ENCODE data around the gene TESK2.

The TESK2 gene

DNA sequence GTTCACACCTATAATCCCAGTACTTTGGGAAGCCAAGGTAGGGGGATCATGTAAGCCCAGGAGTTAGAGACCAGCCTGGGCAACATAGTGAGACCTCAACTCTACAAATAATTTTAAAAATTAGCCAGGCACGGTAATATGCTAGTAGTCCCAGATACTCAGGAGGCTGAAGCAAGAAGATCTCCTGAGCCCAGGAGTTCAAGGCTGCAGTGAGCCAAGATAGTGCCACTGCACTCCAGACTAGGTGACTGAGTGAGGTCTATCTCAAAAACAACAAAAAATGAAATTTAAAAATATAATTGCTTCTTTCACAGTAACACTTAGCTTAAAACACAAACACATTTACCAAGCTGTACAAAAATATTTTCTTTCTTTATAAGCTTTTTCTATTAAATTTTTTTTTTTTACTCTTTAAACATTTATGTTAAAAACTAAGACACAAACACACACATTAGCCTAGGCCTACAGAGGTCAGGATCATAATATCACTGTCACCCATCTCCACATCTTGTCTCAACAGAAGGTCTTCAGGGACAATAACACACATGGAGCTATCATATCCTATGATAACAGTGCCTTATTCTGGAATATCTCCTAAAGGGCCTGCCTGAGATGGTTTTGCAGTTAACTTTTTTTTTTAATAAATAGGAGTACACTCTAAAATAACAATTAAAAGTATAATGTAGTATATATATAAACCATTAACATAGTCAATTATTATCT lies 43.9 kb downstream of the TESK2 start:
- TF ChIP-seq JUND (IDR thresholded peaks at IDR 0.05; ENCODE audit: low read depth) = no peak
- in situ Hi-C loops (cut with HindIII; ENCODE audit: low pct_unique_long_range_greater_than_20kb, low sequenced_read_pairs) = no loop called here
- DNase-seq (ENCODE audit: low read depth in 1 of 2, low spot score in 1 of 2) = no peak

DNA sequence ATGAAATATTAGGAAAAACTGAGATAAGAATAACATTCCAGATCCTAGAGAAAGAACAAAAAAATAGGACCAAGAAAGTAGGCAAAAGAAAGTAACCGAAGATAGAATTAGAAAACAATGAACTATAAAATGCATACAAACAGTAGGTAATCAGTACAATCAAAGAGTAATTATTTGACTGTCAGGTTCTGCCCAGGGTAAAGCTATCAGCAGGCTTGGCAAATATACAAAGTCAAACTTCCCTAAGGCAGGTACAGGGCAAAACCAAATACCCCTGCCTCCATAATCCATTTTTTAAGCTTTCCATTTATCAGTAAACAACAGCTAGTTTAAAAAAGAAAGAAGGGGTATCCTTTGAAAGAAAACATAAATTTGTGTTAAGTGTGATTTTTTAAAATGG lies 44.4 kb downstream of the TESK2 start:
- DNase-seq (ENCODE audit: low read depth in 1 of 2, low spot score in 1 of 2) = peak in 1 of 2 experiments; percentile 27
- no peak for TF ChIP-seq JUND (IDR thresholded peaks at IDR 0.05; ENCODE audit: low read depth)
- in situ Hi-C loops (cut with HindIII; ENCODE audit: low pct_unique_long_range_greater_than_20kb, low sequenced_read_pairs) = no loop called here

DNA sequence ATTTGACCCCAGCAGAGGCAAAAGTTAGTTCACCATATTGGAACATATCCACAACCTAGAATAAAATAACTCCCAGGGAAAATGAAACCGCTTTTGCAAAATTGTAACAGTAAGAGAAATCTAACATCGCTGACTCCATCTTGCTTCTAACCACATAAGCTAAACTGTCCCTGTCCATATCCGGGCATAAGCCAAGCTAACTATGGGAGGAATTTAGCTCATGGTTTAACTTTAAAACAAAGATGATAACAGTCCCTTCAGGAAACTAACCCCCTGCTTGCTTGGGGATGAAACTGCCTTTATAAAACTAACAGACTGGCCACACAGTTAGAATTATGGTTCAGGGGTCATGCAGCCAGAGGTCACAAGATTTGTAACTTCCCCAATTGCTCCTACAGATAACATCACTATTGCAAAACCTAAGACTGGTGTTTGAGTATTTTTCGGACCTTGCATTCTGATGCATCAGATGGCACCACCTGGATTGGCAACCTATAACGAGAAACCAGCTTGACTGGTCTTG lies 46.3 kb downstream of the TESK2 start:
- peak in 1 of 2 experiments; percentile 83 for DNase-seq (ENCODE audit: low read depth in 1 of 2, low spot score in 1 of 2)
- TF ChIP-seq JUND (IDR thresholded peaks at IDR 0.05; ENCODE audit: low read depth) = 0 out of 2 replicates have a peak, but pooled peaks have one; percentile 34
- in situ Hi-C loops (cut with HindIII; ENCODE audit: low pct_unique_long_range_greater_than_20kb, low sequenced_read_pairs) = no loop called here

DNA sequence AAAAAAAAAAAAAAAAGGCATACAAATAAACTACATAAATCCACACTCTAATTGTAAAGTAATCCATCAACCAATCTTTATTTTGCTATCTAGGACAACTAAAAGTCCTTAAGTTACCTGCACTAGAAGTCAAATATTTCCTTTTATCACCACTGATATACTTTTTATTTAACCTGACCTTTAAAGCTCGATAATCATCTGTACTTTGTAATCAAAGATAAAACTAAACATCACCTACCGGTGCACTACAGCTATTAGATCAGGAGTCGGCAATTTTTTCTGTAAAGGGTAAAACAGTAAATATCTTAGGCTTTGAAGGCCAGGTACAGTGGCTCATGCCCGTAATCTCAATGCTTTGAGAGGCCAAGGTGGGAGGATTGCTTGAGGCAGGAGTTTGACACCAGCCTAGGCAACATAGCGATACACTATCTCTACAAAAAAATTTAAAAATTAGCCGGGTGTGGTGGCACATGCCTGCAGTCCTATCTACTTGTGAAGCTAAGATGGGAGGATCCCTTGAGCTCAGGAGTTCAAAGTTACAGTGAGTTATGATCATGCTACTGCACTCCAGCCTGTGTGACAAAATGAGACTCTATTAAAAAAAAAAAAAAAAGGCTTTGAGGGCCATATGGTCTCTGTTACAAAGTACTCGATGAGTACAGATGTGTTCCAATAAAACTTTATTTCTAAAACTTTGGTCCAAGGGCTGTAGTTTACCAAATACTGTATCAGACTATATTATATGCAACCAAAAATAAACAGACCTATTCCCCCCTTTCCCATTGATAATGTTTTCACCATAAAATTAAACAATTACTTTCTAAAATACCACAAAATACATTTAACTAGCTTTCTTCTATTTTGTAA lies 47.1 kb downstream of the TESK2 start:
- no peak for DNase-seq (ENCODE audit: low read depth in 1 of 2, low spot score in 1 of 2)
- no peak for TF ChIP-seq JUND (IDR thresholded peaks at IDR 0.05; ENCODE audit: low read depth)
- in situ Hi-C loops (cut with HindIII; ENCODE audit: low pct_unique_long_range_greater_than_20kb, low sequenced_read_pairs) = no loop called here

DNA sequence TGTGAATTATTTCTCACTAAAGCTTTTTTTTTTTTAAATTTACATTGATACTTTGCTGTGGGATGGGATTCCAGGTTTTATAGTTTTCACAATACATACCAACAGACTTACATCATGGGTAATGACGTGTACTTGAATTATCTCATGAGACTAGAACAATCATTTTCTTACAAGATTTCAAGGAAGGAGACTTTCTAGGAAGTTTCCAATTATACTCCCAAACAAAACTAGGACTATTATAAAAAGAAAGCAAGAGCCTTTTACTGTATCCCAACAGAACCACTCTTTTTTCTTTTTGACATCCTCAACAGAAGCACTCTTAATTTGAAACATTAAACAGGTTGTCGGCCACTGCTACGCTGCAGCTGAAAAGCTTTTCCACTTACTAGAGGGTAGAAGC lies 48.7 kb downstream of the TESK2 start:
- in situ Hi-C loops (cut with HindIII; ENCODE audit: low pct_unique_long_range_greater_than_20kb, low sequenced_read_pairs) = no loop called here
- no peak for TF ChIP-seq JUND (IDR thresholded peaks at IDR 0.05; ENCODE audit: low read depth)
- no peak for DNase-seq (ENCODE audit: low read depth in 1 of 2, low spot score in 1 of 2)

DNA sequence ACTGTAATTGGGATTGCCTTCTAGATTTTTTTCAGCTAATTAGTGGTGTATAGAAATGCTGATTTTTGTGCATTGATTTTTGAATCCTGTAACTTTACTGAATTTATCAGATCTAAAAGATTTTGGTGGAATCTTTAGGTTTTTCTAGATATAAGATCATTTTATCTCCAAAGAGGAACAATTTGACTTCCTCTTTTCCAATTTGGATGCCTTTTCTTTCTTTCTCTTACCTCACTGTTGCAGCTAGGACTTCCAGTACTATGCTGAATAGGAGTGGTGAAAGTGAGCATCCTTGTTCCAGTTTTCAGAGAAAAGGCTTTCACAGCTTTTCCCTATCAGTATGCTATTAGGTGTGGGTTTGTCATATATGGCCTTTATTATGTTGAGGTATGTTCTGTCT lies 53.6 kb downstream of the TESK2 start:
- DNase-seq (ENCODE audit: low read depth in 1 of 2, low spot score in 1 of 2) = no peak
- TF ChIP-seq JUND (IDR thresholded peaks at IDR 0.05; ENCODE audit: low read depth) = no peak
- in situ Hi-C loops (cut with HindIII; ENCODE audit: low pct_unique_long_range_greater_than_20kb, low sequenced_read_pairs) = no loop called here

DNA sequence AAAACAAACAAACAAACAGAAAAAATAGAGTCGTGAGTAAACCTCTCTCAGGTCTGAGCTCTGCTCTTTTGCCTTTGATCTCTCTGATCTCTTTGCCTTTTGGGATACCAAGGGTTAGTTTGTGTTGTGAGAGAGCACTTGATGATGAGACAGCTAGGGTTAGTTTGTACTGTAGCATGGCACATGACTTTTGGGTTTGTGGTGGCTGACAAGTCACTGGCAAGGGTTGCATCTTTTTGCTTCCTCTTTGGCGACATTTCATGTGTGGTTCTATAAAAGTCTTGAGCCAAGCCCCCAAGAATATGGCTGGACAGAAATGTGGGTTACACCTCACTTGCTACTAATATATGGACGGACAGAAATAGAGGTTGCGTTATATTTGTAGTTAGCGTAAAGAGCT lies 60.5 kb downstream of the TESK2 start:
- in situ Hi-C loops (cut with HindIII; ENCODE audit: low pct_unique_long_range_greater_than_20kb, low sequenced_read_pairs) = no loop called here
- no peak for DNase-seq (ENCODE audit: low read depth in 1 of 2, low spot score in 1 of 2)
- no peak for TF ChIP-seq JUND (IDR thresholded peaks at IDR 0.05; ENCODE audit: low read depth)

DNA sequence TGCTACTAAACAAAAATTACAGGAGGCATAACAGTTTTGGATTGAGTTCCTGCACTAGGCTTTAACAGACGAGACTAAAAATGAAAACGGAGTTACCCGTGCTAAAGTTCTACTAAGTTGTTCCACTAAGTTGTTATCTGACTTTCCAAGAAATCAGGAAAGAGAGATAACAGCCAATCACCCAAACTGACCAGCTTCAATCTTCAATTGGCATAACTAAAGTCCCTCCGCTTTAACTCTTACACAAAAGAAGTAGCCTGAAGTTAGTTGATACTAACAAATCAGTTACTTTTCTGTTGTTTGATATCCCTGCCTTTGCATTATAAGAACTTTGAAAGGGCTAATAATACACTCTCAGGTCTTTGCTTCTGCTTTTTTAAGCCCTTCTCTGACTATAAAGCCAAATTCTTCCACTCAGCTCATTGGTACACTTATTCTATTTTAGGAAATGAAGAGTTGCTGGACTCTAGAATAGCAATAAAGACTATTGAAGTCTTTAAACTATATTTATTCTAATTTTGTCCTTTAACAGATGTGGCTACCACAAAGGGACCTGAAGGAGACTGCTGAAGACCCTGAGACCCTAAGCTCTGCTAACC lies 61.3 kb downstream of the TESK2 start:
- in situ Hi-C loops (cut with HindIII; ENCODE audit: low pct_unique_long_range_greater_than_20kb, low sequenced_read_pairs) = no loop called here
- no peak for DNase-seq (ENCODE audit: low read depth in 1 of 2, low spot score in 1 of 2)
- no peak for TF ChIP-seq JUND (IDR thresholded peaks at IDR 0.05; ENCODE audit: low read depth)

DNA sequence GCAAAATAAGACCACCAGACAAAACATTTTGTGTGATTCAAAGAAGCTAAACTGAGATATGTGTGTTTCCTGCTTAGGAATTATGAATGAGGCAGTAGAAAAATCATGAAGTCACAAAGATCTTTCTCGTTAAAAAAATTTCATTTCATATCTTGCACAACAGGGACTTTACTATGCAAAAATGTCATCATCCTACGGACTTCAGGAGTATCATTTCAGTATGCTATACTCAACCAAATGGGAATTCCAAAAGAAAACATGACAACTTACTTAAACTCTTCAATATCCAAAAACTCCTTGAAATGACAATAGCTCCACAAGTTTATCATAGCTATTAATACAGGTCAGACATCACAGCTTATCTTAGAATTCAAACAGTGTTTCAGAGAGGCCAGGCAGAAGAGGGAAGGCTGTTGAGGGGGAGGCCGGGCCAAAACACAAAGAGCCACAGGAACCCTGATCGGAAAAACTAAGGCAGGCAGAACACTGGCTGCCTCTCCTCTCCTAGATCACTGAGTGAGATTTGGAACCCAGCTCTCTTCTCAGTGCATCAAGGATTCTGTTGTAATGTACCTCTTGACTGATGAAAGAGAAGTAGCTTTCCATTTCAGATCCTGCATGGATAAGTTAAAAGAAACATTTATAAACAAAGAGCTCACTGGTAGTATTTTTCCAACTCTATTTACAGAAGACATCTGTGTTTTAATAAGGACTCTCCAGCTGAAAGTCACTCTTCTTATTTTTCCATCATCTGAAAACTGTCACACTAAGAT lies 66.9 kb downstream of the TESK2 start:
- TF ChIP-seq JUND (IDR thresholded peaks at IDR 0.05; ENCODE audit: low read depth) = no peak
- DNase-seq (ENCODE audit: low read depth in 1 of 2, low spot score in 1 of 2) = no peak
- in situ Hi-C loops (cut with HindIII; ENCODE audit: low pct_unique_long_range_greater_than_20kb, low sequenced_read_pairs) = no loop called here

DNA sequence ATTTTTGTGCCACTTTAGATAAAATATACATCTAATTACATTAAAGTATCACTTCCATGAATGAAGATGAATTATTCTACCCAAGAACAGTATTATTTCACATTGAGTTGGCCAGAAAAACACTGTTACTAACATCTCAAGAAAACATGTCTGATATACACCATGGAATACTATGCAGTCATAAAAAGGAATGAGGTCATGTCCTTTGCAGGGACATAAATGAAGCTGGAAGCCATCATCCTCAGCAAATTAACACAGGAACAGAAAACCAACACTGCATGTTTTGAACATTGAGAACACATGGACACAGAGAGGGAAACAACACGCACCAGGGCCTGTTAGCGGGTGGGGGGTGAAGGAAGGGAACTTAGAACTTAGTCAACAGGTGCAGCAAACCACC lies 69.0 kb downstream of the TESK2 start:
- DNase-seq (ENCODE audit: low read depth in 1 of 2, low spot score in 1 of 2) = no peak
- in situ Hi-C loops (cut with HindIII; ENCODE audit: low pct_unique_long_range_greater_than_20kb, low sequenced_read_pairs) = no loop called here
- TF ChIP-seq JUND (IDR thresholded peaks at IDR 0.05; ENCODE audit: low read depth) = no peak

DNA sequence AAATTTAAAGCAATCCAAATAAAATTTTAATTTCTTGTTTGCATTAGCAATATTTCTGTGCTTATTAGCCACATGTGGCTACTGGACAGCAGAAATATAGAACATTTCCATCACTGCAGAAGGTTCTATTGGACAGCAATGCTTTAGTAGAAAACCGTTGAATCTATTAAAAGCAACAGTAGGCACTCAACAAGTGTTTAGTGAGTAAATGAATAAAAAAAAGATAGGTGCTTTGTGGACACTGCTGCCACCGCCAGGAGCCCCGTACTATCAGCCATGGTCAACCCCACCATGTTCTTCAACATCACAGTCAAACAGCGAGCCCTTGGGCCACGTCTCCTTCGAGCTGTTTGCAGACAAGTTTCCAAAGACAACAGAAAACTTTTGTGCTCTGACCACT lies 76.2 kb downstream of the TESK2 start:
- no peak for TF ChIP-seq JUND (IDR thresholded peaks at IDR 0.05; ENCODE audit: low read depth)
- in situ Hi-C loops (cut with HindIII; ENCODE audit: low pct_unique_long_range_greater_than_20kb, low sequenced_read_pairs) = no loop called here

DNA sequence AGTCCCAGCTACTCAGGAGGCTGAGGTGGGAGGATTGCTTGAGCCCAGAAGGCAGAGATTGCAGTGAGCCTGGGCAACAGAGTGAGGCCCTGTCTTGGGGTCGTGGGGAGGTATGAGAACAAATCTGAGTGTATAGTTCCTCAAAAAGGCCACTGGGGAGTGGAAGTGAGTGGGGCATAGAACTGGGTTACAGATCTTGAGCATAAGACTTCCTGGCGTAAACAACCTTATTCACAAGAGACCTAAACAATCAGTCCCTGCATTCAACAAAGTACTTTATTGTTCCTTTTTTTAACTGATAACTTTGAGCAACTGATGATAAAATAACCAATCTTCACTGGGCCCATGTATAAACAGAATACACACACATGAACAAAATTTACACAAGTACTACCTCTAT lies 78.1 kb downstream of the TESK2 start:
- TF ChIP-seq JUND (IDR thresholded peaks at IDR 0.05; ENCODE audit: low read depth) = no peak
- DNase-seq (ENCODE audit: low read depth in 1 of 2, low spot score in 1 of 2) = no peak
- in situ Hi-C loops (cut with HindIII; ENCODE audit: low pct_unique_long_range_greater_than_20kb, low sequenced_read_pairs) = no loop called here

More for the DNA sequence above, 76.2 kb downstream of the TESK2 start:
- no peak for DNase-seq (ENCODE audit: low read depth in 1 of 2, low spot score in 1 of 2)
